Gastroesophageal sphincter (tissue), 3 donors: ENCODE measurements around the gene TMEM52B.

ENCODE experiments used
- CTCF ChIP-seq, 4 experiments: fragments of 200-600 bp in 2 of 4; fragments of 450-650 bp in 2 of 4; sonication (generic) in 1 of 4; IDR thresholded peaks; one replicate each; pipeline ENCODE4 v1.5.1; 2017 to 2019; ENCODE audit warnings: antibody characterized with exemption in 4 of 4, mild to moderate bottlenecking in 2 of 4, moderate library complexity in 2 of 4
- EP300 ChIP-seq: sonication (generic); formaldehyde crosslinking; IDR thresholded peaks from one replicate; pipeline ENCODE4 v1.6.1; 2017; ENCODE audit warnings: antibody characterized with exemption, mild to moderate bottlenecking

GRCh38 chr12:10179776-10180181, 947 bp downstream of the TMEM52B start:
- TF ChIP-seq CTCF (IDR thresholded peaks at IDR 0.05) (no peak), EP300 (no peak)
